PC-9 (cell line): ENCODE results near the gene EPHB1. TPM values are rescaled to one million over a fixed set of nuclear protein-coding genes. Genes with fewer than 3 reads are reported as not detected.
"Not testable (repeated sequence)": the region's sequence is repeated elsewhere in the genome, so short reads cannot be mapped to it uniquely, and the experiment has no call there.

ENCODE experiments used
- BruUV-seq: library from RNA; stranded (reverse); fragments of 400-500 nt; replicated peaks from 2 replicates; lab custom pipeline; 2021; lab: Mats Ljungman, UMichigan
- CTCF ChIA-PET: fragments of 300-600 bp; sonication (Branson Sonifier 250); formaldehyde crosslinking; loops from one replicate; lab custom pipeline; 2022; ENCODE audit warnings: antibody characterized with exemption; lab: Charles Lee
- POLR2A ChIA-PET: fragments of 300-600 bp; sonication (Branson Sonifier 250); formaldehyde crosslinking; loops from one replicate; lab custom pipeline; 2022; ENCODE audit warnings: antibody characterized with exemption; ENCODE audit not compliant: unreplicated experiment; lab: Charles Lee
- DNase-seq, 2 experiments: peaks; one replicate each; pipeline versions ENCODE4 v3.0.0 to v3.0.0-alpha.2; 2015 to 2022; ENCODE audit warnings: mixed read lengths in 1 of 2
- H2AFZ ChIP-seq: fragments of 200-600 bp; sonication (generic); 2 replicates; pipeline ENCODE4 v1.8.1; 2017; ENCODE audit warnings: antibody characterized with exemption
- H3F3A ChIP-seq: fragments of 200-600 bp; sonication (generic); 2 replicates; pipeline ENCODE4 v1.8.1; 2017; ENCODE audit warnings: antibody characterized with exemption, mild to moderate bottlenecking, low read depth; ENCODE audit not compliant: insufficient read depth
- H3K27ac ChIP-seq: fragments of 200-600 bp; sonication (generic); 2 replicates; pipeline ENCODE4 v1.6.1; 2016; ENCODE audit warnings: mixed run types
- H3K27me3 ChIP-seq: fragments of 200-600 bp; sonication (generic); 2 replicates; pipeline ENCODE4 v1.6.1; 2016; ENCODE audit warnings: low read depth, mixed run types; ENCODE audit not compliant: insufficient read depth
- H3K36me3 ChIP-seq: fragments of 200-600 bp; sonication (generic); 2 replicates; pipeline ENCODE4 v1.6.1; 2016; ENCODE audit warnings: low read depth, mixed run types
- H3K4me1 ChIP-seq: fragments of 200-600 bp; sonication (generic); replicated peaks from 2 replicates; pipeline ENCODE4 v1.6.1; 2016; ENCODE audit warnings: mixed run types; ENCODE audit not compliant: insufficient read depth
- H3K4me2 ChIP-seq: fragments of 200-600 bp; sonication (generic); 2 replicates; pipeline ENCODE4 v1.6.1; 2017; ENCODE audit warnings: mixed run types
- H3K4me3 ChIP-seq: fragments of 200-600 bp; sonication (generic); 2 replicates; pipeline ENCODE4 v1.6.1; 2016; ENCODE audit warnings: mixed run types
- H3K79me2 ChIP-seq: fragments of 200-600 bp; sonication (generic); 2 replicates; pipeline ENCODE4 v1.6.1; 2017; ENCODE audit warnings: low read depth, mixed run types
- H3K9me2 ChIP-seq: fragments of 200-600 bp; sonication (generic); 2 replicates; pipeline ENCODE4 v1.8.1; 2017; ENCODE audit warnings: mild to moderate bottlenecking; ENCODE audit not compliant: insufficient read depth
- H3K9me3 ChIP-seq: fragments of 200-600 bp; sonication (generic); 2 replicates; pipeline ENCODE4 v1.8.1; 2016; ENCODE audit warnings: low read depth; ENCODE audit not compliant: insufficient read depth
- H4K20me1 ChIP-seq: fragments of 200-600 bp; sonication (generic); 2 replicates; pipeline ENCODE4 v1.8.1; 2017; ENCODE audit not compliant: insufficient read depth
- CTCF ChIP-seq: fragments of 200-600 bp; sonication (generic); conservative IDR thresholded peaks from 2 replicates; pipeline ENCODE4 v1.6.1; 2017; ENCODE audit warnings: mixed run types, antibody characterized with exemption, mild to moderate bottlenecking, moderate library complexity
- EZH2 ChIP-seq: fragments of 200-600 bp; sonication (generic); IDR thresholded peaks from 2 replicates; pipeline ENCODE4 v1.8.0; 2017; ENCODE audit warnings: antibody characterized with exemption, low read depth
- intact Hi-C: fragments of 100-400 bp; cut with micrococcal nuclease; formaldehyde crosslinking; loops from one replicate; pipeline ENCODE4 v1.10.0; 2022; ENCODE audit not compliant: unreplicated experiment
- total RNA-seq: library from RNA; stranded (reverse); gene quantifications from 2 replicates; pipeline ENCODE4 v1.2.3, GENCODE V29; 2021

Gene EPHB1
- total RNA-seq, 1 experiment from 2014 or later: 0.15 TPM

- H3K4me1 ChIP-seq: no peaks in the 10 kb centered on the region
- intact Hi-C loops: no loop called here
- no peak for DNase-seq
- H4K20me1 ChIP-seq: no peaks in the 10 kb centered on the region
- ChIA-PET CTCF (no interaction called here), POLR2A (no interaction called here)
- no peak overlapping the region for H3K27ac ChIP-seq
- H3K79me2 ChIP-seq: no peaks in the 10 kb centered on the region
- H3K27me3 ChIP-seq: peaks cover 26% of the 10 kb centered on the region
- H3K4me2 ChIP-seq: no peak overlapping the region
- no peaks in the 10 kb centered on the region for H3K36me3 ChIP-seq
- no TSS peak for BruUV-seq
- no peak overlapping the region for H2AFZ ChIP-seq
- H3K9me3 ChIP-seq: no peaks in the 10 kb centered on the region
- TF ChIP-seq EZH2 (no peak), CTCF (no peak)
- no peaks in the 10 kb centered on the region for H3F3A ChIP-seq
- H3K4me3 ChIP-seq: no peak overlapping the region
- H3K9me2 ChIP-seq: no peaks in the 10 kb centered on the region
Measured at GRCh38 chr3:135018149-135018923, 223.3 kb downstream of the EPHB1 start.

GRCh38 chr3:135020181-135020580 is 225.1 kb downstream of the EPHB1 start:
- Histone ChIP-seq H3K4me1 (no peaks in the 10 kb centered on the region), H4K20me1 (no peaks in the 10 kb centered on the region), H2AFZ (no peak overlapping the region), H3K4me3 (no peak overlapping the region), H3K4me2 (no peak overlapping the region), H3K9me2 (no peaks in the 10 kb centered on the region), H3K79me2 (no peaks in the 10 kb centered on the region), H3F3A (no peaks in the 10 kb centered on the region), H3K36me3 (no peaks in the 10 kb centered on the region), H3K27ac (no peak overlapping the region), H3K27me3 (peaks cover 10% of the 10 kb centered on the region; the same call in 1 of the 2 replicates), H3K9me3 (no peaks in the 10 kb centered on the region)
- TF ChIP-seq EZH2 (no peak), CTCF (no peak)
- BruUV-seq: no TSS peak
- ChIA-PET POLR2A (no interaction called here), CTCF (no interaction called here)
- DNase-seq: no peak
- intact Hi-C loops: no loop called here

GRCh38 chr3:135023996-135024658 is 229.1 kb downstream of the EPHB1 start:
- H3K36me3 ChIP-seq: no peaks in the 10 kb centered on the region
- no TSS peak for BruUV-seq
- H3K9me2 ChIP-seq: no peaks in the 10 kb centered on the region
- no peaks in the 10 kb centered on the region for H3K4me1 ChIP-seq
- no peak overlapping the region for H3K4me2 ChIP-seq
- H3K27me3 ChIP-seq: no peaks in the 10 kb centered on the region; the same call in 1 of the 2 replicates
- H3K79me2 ChIP-seq: no peaks in the 10 kb centered on the region
- no peak overlapping the region for H3K4me3 ChIP-seq
- no peak for DNase-seq
- no peaks in the 10 kb centered on the region for H3F3A ChIP-seq
- no peak overlapping the region for H3K27ac ChIP-seq
- H4K20me1 ChIP-seq: no peaks in the 10 kb centered on the region
- POLR2A ChIA-PET: no interaction called here
- H3K9me3 ChIP-seq: no peaks in the 10 kb centered on the region
- TF ChIP-seq CTCF: no peak
- no peak for TF ChIP-seq EZH2
- intact Hi-C loops: no loop called here
- CTCF ChIA-PET: no interaction called here
- no peak overlapping the region for H2AFZ ChIP-seq

- H4K20me1 ChIP-seq, H3K4me3 ChIP-seq, POLR2A ChIA-PET, H3K9me2 ChIP-seq, H3K27ac ChIP-seq, DNase-seq, BruUV-seq, H3K9me3 ChIP-seq, CTCF ChIA-PET, H3K4me2 ChIP-seq, H3K4me1 ChIP-seq, H2AFZ ChIP-seq, H3K79me2 ChIP-seq, H3F3A ChIP-seq, intact Hi-C loops, H3K36me3 ChIP-seq: not testable (repeated sequence)
- H3K27me3 ChIP-seq: peaks cover 35% of the 10 kb centered on the region
Measured at GRCh38 chr3:135030768-135031615, 235.9 kb downstream of the EPHB1 start.
